GM12872 (cell line): ENCODE results near the gene PALM.

Experiments used
- TF ChIP-seq, protein P1 (sequence below): IDR thresholded peaks from 3 replicates; pipeline ENCODE4 v1.5.1; 2011; ENCODE audit warnings: low read depth, mild to moderate bottlenecking, low read length, moderate library complexity; ENCODE audit not compliant: insufficient read depth

Gene PALM

DNA sequence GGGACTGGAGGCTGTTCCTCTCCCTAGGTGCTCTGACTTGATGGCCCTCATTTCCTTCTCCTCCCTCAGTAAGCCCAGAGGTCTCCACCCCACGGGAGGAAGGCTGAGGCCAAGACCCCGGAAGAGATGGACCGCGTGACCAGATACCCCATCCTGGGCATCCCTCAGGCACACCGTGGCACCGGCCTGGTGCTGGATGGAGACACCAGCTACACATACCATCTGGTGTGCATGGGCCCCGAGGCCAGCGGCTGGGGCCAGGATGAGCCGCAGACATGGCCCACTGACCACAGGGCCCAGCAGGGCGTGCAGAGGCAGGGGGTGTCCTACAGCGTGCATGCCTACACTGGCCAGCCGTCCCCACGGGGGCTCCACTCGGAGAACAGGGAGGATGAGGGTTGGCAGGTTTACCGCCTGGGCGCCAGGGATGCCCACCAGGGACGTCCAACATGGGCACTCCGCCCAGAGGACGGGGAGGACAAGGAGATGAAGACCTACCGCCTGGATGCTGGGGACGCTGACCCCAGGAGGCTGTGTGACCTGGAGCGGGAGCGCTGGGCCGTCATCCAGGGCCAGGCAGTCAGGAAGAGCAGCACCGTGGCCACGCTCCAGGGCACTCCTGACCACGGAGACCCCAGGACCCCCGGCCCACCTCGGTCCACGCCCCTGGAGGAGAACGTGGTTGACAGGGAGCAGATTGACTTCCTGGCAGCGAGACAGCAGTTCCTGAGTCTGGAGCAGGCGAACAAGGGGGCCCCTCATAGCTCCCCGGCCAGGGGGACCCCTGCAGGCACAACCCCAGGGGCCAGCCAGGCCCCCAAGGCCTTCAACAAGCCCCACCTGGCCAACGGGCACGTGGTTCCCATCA, 48.3 kb downstream of the PALM start:
- TF ChIP-seq, protein P1, sequence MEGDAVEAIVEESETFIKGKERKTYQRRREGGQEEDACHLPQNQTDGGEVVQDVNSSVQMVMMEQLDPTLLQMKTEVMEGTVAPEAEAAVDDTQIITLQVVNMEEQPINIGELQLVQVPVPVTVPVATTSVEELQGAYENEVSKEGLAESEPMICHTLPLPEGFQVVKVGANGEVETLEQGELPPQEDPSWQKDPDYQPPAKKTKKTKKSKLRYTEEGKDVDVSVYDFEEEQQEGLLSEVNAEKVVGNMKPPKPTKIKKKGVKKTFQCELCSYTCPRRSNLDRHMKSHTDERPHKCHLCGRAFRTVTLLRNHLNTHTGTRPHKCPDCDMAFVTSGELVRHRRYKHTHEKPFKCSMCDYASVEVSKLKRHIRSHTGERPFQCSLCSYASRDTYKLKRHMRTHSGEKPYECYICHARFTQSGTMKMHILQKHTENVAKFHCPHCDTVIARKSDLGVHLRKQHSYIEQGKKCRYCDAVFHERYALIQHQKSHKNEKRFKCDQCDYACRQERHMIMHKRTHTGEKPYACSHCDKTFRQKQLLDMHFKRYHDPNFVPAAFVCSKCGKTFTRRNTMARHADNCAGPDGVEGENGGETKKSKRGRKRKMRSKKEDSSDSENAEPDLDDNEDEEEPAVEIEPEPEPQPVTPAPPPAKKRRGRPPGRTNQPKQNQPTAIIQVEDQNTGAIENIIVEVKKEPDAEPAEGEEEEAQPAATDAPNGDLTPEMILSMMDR, result no peak

DNA sequence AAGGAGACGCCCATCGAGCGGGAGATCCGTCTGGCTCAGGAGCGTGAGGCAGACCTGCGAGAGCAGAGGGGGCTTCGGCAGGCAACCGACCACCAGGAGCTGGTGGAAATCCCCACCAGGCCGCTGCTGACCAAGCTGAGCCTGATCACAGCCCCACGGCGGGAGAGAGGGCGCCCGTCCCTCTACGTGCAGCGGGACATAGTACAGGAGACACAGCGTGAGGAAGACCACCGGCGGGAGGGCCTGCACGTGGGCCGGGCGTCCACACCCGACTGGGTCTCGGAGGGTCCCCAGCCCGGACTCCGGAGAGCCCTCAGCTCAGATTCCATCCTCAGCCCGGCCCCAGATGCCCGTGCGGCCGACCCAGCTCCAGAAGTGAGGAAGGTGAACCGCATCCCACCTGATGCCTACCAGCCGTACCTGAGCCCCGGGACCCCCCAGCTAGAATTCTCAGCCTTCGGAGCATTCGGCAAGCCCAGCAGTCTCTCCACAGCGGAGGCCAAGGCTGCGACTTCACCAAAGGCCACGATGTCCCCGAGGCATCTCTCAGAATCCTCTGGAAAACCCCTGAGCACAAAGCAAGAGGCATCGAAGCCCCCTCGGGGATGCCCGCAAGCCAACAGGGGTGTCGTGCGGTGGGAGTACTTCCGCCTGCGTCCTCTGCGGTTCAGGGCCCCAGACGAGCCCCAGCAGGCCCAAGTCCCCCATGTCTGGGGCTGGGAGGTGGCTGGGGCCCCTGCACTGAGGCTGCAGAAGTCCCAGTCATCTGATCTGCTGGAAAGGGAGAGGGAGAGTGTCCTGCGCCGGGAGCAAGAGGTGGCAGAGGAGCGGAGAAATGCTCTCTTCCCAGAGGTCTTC, 49.3 kb downstream of the PALM start:
- TF ChIP-seq, protein P1, result no peak

DNA sequence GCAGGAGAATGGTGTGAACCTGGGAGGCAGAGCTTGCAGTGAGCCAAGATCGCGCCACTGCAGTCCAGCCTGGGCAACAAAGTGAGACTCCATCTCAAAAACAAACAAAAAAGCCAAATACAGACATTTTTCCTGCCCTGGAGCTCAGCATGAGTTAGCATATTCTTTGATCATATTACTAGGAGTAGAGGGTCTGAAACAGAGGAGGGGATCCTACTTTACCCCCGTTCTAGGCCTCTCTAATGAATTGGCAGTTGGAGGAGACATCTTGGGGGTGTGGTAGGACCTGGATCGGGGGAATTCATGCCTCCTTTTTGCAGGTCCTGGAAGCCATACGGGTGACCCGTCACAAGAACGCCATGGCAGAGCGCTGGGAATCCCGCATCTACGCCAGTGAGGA, 54.4 kb downstream of the PALM start:
- TF ChIP-seq, protein P1, result no peak

DNA sequence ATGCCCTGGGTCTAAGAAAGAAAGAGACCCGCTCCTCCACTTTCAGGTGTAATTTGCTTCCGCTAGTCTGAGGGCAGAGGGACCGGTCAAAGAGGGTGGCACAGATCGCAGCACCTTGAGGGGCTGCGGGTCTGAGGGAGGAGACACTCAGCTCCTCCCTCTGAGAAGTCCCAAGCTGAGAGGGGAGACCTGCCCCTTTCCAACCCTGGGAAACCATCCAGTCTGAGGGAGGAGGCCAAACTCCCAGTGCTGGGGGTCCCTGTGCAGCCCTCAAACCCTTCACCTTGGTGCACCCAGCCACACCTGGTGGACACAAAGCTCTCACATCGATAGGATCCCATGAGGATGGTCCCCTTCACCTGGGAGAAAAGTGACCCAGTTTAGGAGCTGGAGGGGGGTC, 55.1 kb downstream of the PALM start:
- TF ChIP-seq, protein P1, result no peak

DNA sequence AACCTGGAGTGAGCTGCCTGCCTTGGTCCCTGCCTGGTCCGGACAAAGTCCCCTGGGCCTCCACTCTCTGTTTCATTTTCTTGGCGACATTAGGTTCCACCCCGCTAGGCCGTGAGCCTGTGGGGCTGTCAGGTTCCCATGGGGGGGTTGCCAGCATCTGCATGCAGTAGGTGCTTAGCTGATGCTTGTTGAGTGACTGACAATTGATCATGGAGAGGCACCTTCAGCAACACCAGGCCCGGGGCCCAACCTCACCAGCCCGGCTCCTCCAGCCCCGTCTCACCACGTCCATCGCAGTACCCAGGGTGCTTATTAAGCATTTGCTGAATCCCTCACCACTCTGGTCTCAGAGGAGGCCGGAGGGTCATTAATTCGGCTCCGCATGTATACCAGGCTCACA, 55.6 kb downstream of the PALM start:
- TF ChIP-seq, protein P1, result no peak

DNA sequence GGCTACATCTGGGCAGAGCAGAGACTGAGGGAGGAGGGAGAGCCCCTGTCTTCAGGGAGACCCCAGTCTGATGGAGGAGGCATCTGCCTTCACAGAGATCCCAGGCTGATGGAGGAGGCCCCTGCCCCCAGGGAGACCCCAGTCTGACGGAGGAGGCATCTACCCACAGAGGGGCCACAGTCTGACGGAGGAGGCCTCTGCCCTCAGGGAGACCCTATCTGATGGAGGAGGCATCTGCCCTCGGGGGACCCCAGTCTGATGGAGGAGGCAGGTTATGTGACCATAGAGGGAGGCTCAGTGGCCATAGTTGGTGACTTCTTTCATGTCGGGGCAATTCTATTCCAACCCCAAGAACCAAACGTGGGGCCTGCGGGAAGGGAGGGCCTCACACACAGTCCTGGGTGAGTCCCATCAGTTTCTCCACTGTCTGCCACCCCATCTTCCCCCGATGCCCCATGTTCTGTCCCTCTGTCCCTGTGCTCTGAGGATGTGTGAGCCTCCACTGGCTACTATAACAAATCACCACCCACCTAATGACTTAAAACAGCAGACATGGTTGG, 56.5 kb downstream of the PALM start:
- TF ChIP-seq, protein P1, result no peak

DNA sequence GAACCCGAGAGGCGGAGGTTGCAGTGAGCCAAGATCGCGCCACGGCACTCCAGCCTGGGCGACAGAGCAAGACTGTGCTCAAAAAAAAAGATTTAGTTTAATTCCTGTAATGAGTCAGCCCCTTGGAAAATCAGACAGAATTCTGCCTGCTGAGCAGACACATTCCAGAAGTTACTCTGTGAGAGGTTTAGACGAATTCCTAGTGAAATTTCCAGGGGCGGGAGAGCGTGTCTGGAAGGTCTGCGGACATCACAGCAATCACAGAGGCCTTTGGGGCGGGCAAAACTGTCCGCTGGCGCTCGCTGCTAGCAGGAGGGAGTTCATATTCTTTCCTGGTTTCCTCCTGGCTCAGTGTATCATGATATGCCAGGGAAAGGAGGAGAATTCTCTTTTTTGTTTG, 59.7 kb downstream of the PALM start:
- TF ChIP-seq, protein P1, result no peak
